GM12801 (cell line): Measurements from ENCODE around the gene OR3A2.

Experiments
- CTCF ChIP-seq: IDR thresholded peaks from one replicate; pipeline ENCODE4 v1.5.1; 2011; ENCODE audit warnings: control low read depth; ENCODE audit not compliant: insufficient read length; ENCODE audit errors: extremely low read depth

The OR3A2 gene

DNA sequence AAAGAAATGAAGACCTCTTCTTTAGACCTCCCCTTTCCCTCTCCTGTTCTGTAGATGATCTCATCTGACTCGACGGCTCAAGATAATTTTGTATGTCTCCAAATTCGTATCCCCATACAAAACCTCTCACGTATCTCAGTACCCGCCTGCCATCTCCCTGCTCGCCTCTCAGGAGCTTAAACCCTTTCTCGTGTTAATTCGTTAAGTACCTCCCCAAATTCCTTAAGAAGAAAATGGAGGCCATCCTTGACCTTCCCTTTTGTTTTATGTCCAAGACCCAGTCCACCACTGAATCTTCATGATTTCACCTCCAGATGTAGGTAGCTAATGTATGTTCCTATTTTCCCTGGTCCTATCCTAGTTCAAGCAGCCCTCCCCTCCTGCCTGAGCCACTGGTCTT is 129.5 kb downstream of the OR3A2 start:
- TF ChIP-seq CTCF = no peak
